Lower leg skin (tissue), 3 donors: ENCODE results near the gene IFITM1.
"Not testable (repeated sequence)": the region's sequence is repeated elsewhere in the genome, so short reads cannot be mapped to it uniquely, and the experiment has no call there.

Source experiments
- CTCF ChIP-seq, 3 donors: fragments of 450-650 bp; IDR thresholded peaks; one replicate each; pipeline ENCODE4 v1.5.1; 2016; ENCODE audit warnings: antibody characterized with exemption in 3 of 3, mild to moderate bottlenecking in 3 of 3, moderate library complexity in 2 of 3
- POLR2A ChIP-seq, 2 donors: fragments of 450-650 bp; IDR thresholded peaks; one replicate each; pipeline ENCODE4 v1.6.1; 2016 to 2017; ENCODE audit warnings: antibody characterized with exemption in 2 of 2, mild to moderate bottlenecking in 1 of 2, moderate library complexity in 1 of 2

GRCh38 chr11:268716-269145 lies 45.1 kb upstream of the IFITM1 start:
- not testable (repeated sequence) for TF ChIP-seq CTCF, POLR2A (IDR thresholded peaks at IDR 0.05)
